SU-DHL-6 (cell line): ENCODE data around the gene ZNF268.

Experiments used
- H2AFZ ChIP-seq: fragments of 200-600 bp; sonication (generic); 2 replicates; pipeline ENCODE4 v1.6.1; 2014; ENCODE audit warnings: low read depth, mild to moderate bottlenecking, moderate library complexity, mixed read lengths, antibody characterized with exemption, low read length; ENCODE audit not compliant: severe bottlenecking
- H3F3A ChIP-seq: fragments of 200-600 bp; shearing (Covaris generic); 2 replicates; pipeline ENCODE4 v1.6.0; 2016; ENCODE audit warnings: antibody characterized with exemption, mild to moderate bottlenecking; ENCODE audit not compliant: insufficient read depth
- H3K27ac ChIP-seq: fragments of 200-600 bp; sonication (generic); 2 replicates; pipeline ENCODE4 v1.5.1; 2016; ENCODE audit warnings: low read depth, mild to moderate bottlenecking, low read length, moderate library complexity, mixed read lengths
- H3K27me3 ChIP-seq: fragments of 200-600 bp; sonication (generic), shearing (Covaris generic); 2 replicates; pipeline ENCODE4 v1.6.0; 2014; ENCODE audit warnings: mild to moderate bottlenecking, low read length
- H3K36me3 ChIP-seq: fragments of 200-600 bp; sonication (generic); 2 replicates; pipeline ENCODE4 v1.6.1; 2014; ENCODE audit warnings: mild to moderate bottlenecking, low read length, mixed read lengths
- H3K4me2 ChIP-seq: fragments of 300-600, 200-600 bp; shearing (Covaris generic), sonication (generic); 2 replicates; pipeline ENCODE4 v1.6.0; 2014; ENCODE audit warnings: low read length, low read depth, mild to moderate bottlenecking; ENCODE audit not compliant: poor library complexity, severe bottlenecking
- H3K4me3 ChIP-seq: fragments of 200-600 bp; sonication (generic); 2 replicates; pipeline ENCODE4 v1.5.1; 2014; ENCODE audit warnings: antibody characterized with exemption, low read length, mild to moderate bottlenecking, mixed read lengths; ENCODE audit not compliant: insufficient read depth, poor library complexity, severe bottlenecking
- H3K79me2 ChIP-seq: fragments of 200-600 bp; sonication (generic); 2 replicates; pipeline ENCODE4 v1.6.1; 2014; ENCODE audit warnings: mild to moderate bottlenecking, low read length, moderate library complexity; ENCODE audit not compliant: insufficient read depth
- H3K9ac ChIP-seq: fragments of 200-600 bp; sonication (generic); 2 replicates; pipeline ENCODE4 v1.7.0; 2014; ENCODE audit warnings: mild to moderate bottlenecking, low read length
- H3K9me2 ChIP-seq: fragments of 200-600 bp; sonication (generic); replicated peaks from 2 replicates; pipeline ENCODE4 v1.6.1; 2014; ENCODE audit warnings: low read length; ENCODE audit not compliant: insufficient read depth
- H3K9me3 ChIP-seq: fragments of 200-600 bp; sonication (generic); 2 replicates; pipeline ENCODE4 v1.6.1; 2014; ENCODE audit warnings: low read length, mixed read lengths; ENCODE audit not compliant: insufficient read depth
- H4K20me1 ChIP-seq: fragments of 200-600 bp; sonication (generic); 2 replicates; pipeline ENCODE4 v1.6.1; 2014; ENCODE audit warnings: low read depth, mild to moderate bottlenecking, antibody characterized with exemption, low read length, moderate library complexity, mixed read lengths
- CTCF ChIP-seq: fragments of 200-600 bp; sonication (generic); IDR thresholded peaks from one replicate; pipeline ENCODE4 v1.5.1; 2017; ENCODE audit warnings: antibody characterized with exemption, mild to moderate bottlenecking, low read length, moderate library complexity; ENCODE audit not compliant: insufficient read depth, poor library complexity, severe bottlenecking
- EZH2phosphoT487 ChIP-seq: fragments of 200-600 bp; sonication (generic), shearing (Covaris generic); conservative IDR thresholded peaks from 2 replicates; pipeline ENCODE4 v1.6.1; 2018; ENCODE audit warnings: mild to moderate bottlenecking, antibody characterized with exemption, low read length, moderate library complexity, mixed read lengths

Gene ZNF268

DNA sequence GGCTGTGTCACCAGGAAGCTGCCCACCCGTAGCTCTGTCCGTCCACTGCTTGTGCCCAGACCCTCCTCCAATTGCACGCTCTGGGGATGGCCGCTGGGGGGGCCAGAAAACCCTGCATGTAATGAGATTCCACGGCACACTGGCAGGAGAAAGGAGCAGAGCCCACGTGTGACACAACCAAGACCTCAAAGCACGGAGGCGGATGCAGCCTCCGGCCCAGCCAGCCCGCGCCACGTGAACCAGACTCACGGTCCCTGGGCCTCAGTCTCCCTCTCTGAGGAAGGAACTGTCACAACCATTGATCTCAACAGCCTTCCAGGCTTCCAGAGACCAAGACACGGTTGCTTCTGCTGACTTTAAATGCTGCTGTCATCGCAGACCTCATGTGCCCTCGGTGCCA, 39.9 kb downstream of the ZNF268 start:
- Histone ChIP-seq H3K79me2 (no peaks in the 10 kb centered on the region), H3K27me3 (no peaks in the 10 kb centered on the region), H3K9me3 (peaks cover 53% of the 10 kb centered on the region; the same call in 1 of the 2 replicates), H3K27ac (no peak overlapping the region), H2AFZ (no peak overlapping the region), H4K20me1 (no peaks in the 10 kb centered on the region), H3K4me2 (no peak overlapping the region), H3K4me3 (no peak overlapping the region), H3K36me3 (no peaks in the 10 kb centered on the region), H3K9me2 (no peaks in the 10 kb centered on the region), H3K9ac (no peak overlapping the region), H3F3A (no peaks in the 10 kb centered on the region)
- TF ChIP-seq CTCF: no peak
- TF ChIP-seq EZH2phosphoT487: no peak

DNA sequence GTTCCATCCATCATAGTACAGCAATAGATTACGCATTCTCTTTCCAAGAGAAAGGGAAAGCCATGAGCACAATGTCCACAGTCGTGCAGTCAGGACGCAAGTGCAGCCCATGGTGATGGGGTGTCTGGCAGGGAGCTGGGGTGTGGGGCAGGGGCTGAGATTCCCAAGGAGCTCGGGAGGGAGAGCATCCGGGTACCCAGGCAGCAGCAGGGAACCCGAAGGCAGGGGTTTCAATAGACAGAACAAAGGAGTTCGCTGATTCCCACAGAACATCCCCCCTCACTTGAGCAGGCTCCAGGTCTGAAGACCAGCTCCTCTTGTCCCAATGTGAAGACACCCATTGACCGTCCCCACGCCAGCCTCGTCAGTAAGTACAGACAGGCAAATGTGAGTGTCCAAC, 40.9 kb downstream of the ZNF268 start:
- Histone ChIP-seq H3K9me2 (no peaks in the 10 kb centered on the region), H3K9ac (no peak overlapping the region), H3K36me3 (no peaks in the 10 kb centered on the region), H3K27me3 (no peaks in the 10 kb centered on the region), H3F3A (no peaks in the 10 kb centered on the region), H3K27ac (no peak overlapping the region), H3K4me3 (no peak overlapping the region), H3K4me2 (no peak overlapping the region), H3K79me2 (no peaks in the 10 kb centered on the region), H2AFZ (no peak overlapping the region), H4K20me1 (no peaks in the 10 kb centered on the region), H3K9me3 (peaks cover 45% of the 10 kb centered on the region; the same call in 1 of the 2 replicates)
- TF ChIP-seq EZH2phosphoT487 (no peak), CTCF (no peak)

DNA sequence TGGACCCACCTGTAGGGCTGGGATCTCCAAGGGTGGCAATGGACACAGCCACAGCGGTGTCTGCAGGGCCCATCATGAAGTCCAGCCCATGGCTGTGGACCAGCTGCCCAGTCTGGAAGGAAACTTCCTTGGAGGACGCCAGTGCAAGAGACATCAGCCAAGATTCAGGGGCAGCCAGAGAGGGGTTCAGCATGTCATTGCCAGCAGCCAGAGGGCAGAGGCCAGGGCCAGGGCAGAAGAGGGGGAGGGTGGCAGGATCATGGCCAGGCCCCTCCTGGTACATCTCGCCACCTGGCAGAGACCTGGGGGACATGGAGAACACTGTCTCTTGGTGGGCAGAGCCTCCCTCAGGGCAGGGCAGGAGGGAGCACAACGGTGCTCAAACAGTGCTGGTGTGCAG, 44.2 kb downstream of the ZNF268 start:
- H3K9me3 ChIP-seq: peaks cover 18% of the 10 kb centered on the region; the same call in 1 of the 2 replicates
- no peak for TF ChIP-seq CTCF
- H4K20me1 ChIP-seq: no peaks in the 10 kb centered on the region
- no peaks in the 10 kb centered on the region for H3K79me2 ChIP-seq
- H2AFZ ChIP-seq: no peak overlapping the region
- no peaks in the 10 kb centered on the region for H3K27me3 ChIP-seq
- no peaks in the 10 kb centered on the region for H3K36me3 ChIP-seq
- no peaks in the 10 kb centered on the region for H3K9me2 ChIP-seq
- no peak overlapping the region for H3K27ac ChIP-seq
- no peak overlapping the region for H3K9ac ChIP-seq
- H3K4me3 ChIP-seq: no peak overlapping the region
- H3K4me2 ChIP-seq: no peak overlapping the region
- no peaks in the 10 kb centered on the region for H3F3A ChIP-seq

DNA sequence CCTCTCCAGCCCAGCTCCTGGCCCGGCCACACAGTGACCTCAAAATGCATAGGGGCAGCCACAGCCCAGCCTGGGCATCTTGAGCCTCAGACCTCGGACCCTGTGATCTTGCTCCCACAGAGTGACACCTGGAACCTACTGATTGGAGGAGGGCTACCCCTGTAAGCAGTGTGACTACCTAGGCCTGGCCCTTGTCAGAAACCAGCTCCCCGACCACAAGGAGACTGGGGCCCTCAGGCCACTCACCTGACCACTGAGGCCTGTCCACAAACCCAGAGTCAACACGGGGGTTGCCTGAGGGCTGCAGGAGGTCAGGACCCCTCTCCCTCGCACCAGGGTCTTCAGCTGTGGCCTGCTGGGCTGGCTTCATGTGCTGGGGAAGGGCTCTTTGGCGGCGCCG, 45.4 kb downstream of the ZNF268 start:
- no peak overlapping the region for H3K27ac ChIP-seq
- H3F3A ChIP-seq: no peaks in the 10 kb centered on the region
- H3K9me3 ChIP-seq: peaks cover 12% of the 10 kb centered on the region; the same call in 1 of the 2 replicates
- no peaks in the 10 kb centered on the region for H3K79me2 ChIP-seq
- no peak overlapping the region for H3K9ac ChIP-seq
- H3K9me2 ChIP-seq: no peaks in the 10 kb centered on the region
- H3K27me3 ChIP-seq: no peaks in the 10 kb centered on the region
- H3K4me3 ChIP-seq: no peak overlapping the region
- H3K36me3 ChIP-seq: no peaks in the 10 kb centered on the region
- H3K4me2 ChIP-seq: no peak overlapping the region
- no peak overlapping the region for H2AFZ ChIP-seq
- no peaks in the 10 kb centered on the region for H4K20me1 ChIP-seq
- no peak for TF ChIP-seq EZH2phosphoT487
- TF ChIP-seq CTCF: no peak
